Lower leg skin (tissue), 4 donors: ENCODE measurements around the gene ART3. TPM values are rescaled to one million over a fixed set of nuclear protein-coding genes. Genes with fewer than 3 reads are reported as not detected.
"Not testable (repeated sequence)": the region's sequence is repeated elsewhere in the genome, so short reads cannot be mapped to it uniquely, and the experiment has no call there.

Experiments
- DNase-seq, 2 donors: peaks; one replicate each; pipeline ENCODE4 v3.0.0-alpha.2; 2019; ENCODE audit warnings: low spot score in 2 of 2
- H3K4me3 ChIP-seq: fragments of 200-600 bp; sonication (generic); 2 replicates; pipeline ENCODE4 v1.5.1; 2017; ENCODE audit warnings: mild to moderate bottlenecking, low read depth; ENCODE audit not compliant: poor library complexity, severe bottlenecking
- POLR2A ChIP-seq, 2 donors: fragments of 450-650 bp; IDR thresholded peaks; one replicate each; pipeline ENCODE4 v1.6.1; 2016 to 2017; ENCODE audit warnings: antibody characterized with exemption in 2 of 2, mild to moderate bottlenecking in 1 of 2, moderate library complexity in 1 of 2
- WGBS, 2 donors: methylation state at CpG; one replicate each; pipeline ENCODE4 v1.1.5; 2018; 5-methylcytosine and 5-hydroxymethylcytosine counted together
- intact Hi-C: fragments of 100-400 bp; cut with DNase I; formaldehyde crosslinking; loops from one replicate; pipeline ENCODE4 v1.15.0; 2023; ENCODE audit warnings: low total_unique reads
- total RNA-seq, 4 donors: library from RNA; depleted of rRNA; stranded (reverse); fragments of >200 nt; gene quantifications; one replicate each; pipeline ENCODE4 v1.1.0, GENCODE V29; 2016
- TF ChIP-seq, protein P1 (sequence below), 3 donors: fragments of 450-650 bp; IDR thresholded peaks; one replicate each; pipeline ENCODE4 v1.5.1; 2016; ENCODE audit warnings: antibody characterized with exemption in 3 of 3, mild to moderate bottlenecking in 3 of 3, moderate library complexity in 2 of 3

The ART3 gene
- total RNA-seq, 4 donors from 2014 or later, result 0.34 to 1.3 (median 0.81) TPM; not detected in 1

DNA sequence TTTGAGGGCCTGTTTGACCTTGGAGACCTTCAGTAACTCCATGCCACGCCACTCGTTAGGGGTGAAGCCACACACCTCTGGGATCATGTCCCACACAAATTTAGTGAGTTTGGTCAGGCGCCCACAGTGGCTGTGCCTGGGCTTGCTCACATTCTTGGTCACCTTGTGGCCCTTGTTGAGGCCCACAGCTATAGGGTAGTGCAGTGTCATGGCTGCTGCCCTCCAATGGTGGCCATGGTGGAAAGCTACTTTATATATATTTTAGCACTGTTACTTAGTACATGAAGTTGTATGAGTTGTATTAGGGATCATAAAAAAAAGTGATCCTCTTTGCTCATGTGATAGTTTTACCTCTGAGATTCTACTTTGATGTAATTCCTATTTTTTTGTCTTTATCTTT is 37.7 kb upstream of the ART3 start:
- no peak for DNase-seq
- WGBS, 2 donors, result 80 to 83% methylated on average over 3 of the region's 3 CpGs
- intact Hi-C loops, result no loop called here
- no peak overlapping the region for H3K4me3 ChIP-seq
- no peak for TF ChIP-seq POLR2A (IDR thresholded peaks at IDR 0.05)
- TF ChIP-seq, protein P1, sequence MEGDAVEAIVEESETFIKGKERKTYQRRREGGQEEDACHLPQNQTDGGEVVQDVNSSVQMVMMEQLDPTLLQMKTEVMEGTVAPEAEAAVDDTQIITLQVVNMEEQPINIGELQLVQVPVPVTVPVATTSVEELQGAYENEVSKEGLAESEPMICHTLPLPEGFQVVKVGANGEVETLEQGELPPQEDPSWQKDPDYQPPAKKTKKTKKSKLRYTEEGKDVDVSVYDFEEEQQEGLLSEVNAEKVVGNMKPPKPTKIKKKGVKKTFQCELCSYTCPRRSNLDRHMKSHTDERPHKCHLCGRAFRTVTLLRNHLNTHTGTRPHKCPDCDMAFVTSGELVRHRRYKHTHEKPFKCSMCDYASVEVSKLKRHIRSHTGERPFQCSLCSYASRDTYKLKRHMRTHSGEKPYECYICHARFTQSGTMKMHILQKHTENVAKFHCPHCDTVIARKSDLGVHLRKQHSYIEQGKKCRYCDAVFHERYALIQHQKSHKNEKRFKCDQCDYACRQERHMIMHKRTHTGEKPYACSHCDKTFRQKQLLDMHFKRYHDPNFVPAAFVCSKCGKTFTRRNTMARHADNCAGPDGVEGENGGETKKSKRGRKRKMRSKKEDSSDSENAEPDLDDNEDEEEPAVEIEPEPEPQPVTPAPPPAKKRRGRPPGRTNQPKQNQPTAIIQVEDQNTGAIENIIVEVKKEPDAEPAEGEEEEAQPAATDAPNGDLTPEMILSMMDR (IDR thresholded peaks at IDR 0.05), result no peak

DNA sequence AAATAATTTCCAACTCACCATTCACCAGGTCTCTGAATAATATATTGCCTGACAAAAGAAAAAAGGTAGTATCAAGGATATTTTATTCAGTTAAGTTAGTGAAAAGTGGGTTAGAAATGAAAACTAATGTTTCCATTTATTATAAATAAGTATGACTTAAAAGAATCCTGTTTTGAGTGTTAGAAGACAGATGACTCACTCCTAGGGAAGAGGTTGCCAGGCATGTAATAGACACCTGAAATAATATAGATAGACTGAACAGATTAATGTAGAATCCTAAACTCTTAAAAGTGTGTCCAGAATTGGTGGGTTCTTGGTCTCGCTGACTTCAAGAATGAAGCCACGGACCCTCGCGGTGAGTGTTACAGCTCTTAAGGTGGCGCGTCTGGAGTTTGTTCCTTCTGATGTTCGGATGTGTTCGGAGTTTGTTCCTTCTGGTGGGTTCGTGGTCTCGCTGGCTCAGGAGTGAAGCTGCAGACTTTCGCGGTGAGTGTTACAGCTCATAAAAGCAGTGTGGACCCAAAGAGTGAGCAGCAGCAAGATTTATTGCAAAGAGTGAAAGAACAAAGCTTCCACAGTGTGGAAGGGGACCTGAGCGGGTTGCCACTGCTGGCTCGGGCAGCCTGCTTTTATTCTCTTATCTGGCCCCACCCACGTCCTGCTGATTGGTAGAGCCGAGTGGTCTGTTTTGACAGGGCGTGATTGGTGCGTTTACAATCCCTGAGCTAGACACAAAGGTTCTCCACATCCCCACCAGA is 32.1 kb upstream of the ART3 start:
- DNase-seq, intact Hi-C loops, H3K4me3 ChIP-seq: not testable (repeated sequence)
- WGBS, 2 donors, result 75 to 94% methylated on average over 17 to 18 of the region's 18 CpGs

DNA sequence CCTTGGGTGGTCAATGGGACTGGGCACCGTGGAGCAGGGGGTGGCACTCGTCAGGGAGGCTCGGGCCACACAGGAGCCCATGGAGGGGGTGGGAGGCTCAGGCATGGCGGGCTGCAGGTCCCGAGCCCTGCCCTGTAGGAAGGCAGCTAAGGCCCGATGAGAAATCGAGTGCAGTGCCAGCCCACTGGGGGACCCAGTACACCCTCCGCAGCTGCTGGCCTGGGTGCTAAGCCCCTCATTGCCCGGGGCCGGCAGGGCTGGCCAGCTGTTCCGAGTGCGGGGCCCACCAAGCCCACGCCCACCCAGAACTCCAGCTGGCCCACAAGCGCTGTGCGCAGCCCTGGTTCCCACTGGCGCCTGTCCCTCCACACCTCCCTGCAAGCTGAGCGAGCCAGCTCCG is 31.2 kb upstream of the ART3 start:
- WGBS, 2 donors, result 90 to 99% methylated on average over 6 to 12 of the region's 18 CpGs
- DNase-seq, H3K4me3 ChIP-seq, intact Hi-C loops: not testable (repeated sequence)

DNA sequence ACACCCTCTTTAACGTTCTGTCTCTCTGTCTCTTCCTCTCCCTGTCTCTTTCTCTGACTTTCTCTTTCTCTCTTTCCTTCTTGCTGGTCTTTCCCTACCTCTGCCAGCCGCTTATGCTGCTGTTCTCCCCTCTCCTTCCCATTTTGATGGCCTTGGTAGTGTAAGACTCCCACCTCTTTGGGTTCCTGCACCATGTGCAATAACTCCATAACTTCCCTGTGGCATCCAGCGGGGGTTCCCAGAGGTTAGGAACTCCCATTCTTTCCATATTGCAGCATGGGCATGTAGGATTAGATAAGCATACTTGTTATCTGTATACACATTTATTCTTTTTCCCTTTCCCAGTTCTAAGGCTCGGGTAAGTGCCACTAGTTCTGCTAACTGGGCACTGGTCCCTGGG is 29.8 kb upstream of the ART3 start:
- WGBS, 2 donors, result 87 to 91% methylated on average over 4 of the region's 4 CpGs
- DNase-seq, intact Hi-C loops, H3K4me3 ChIP-seq: not testable (repeated sequence)

DNA sequence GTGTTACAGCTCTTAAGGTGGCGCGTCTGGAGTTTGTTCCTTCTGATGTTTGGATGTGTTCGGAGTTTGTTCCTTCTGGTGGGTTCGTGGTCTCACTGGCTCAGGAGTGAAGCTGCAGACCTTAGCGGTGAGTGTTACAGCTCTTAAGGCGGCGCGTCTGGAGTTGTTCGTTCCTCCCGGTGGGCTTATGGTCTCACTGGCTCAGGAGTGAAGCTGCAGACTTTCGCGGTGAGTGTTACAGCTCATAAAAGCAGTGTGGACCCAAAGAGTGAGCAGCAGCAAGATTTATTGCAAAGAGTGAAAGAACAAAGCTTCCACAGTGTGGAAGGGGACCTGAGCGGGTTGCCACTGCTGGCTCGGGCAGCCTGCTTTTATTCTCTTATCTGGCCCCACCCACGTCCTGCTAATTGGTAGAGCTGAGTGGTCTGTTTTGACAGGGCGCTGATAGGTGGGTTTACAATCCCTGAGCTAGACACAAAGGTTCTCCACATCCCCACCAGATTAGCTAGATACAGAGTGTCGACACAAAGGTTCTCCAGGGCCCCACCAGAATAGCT is 24.6 kb upstream of the ART3 start:
- DNase-seq, intact Hi-C loops, H3K4me3 ChIP-seq: not testable (repeated sequence)
- WGBS, 2 donors, result 73 to 83% methylated on average over 17 of the region's 17 CpGs

DNA sequence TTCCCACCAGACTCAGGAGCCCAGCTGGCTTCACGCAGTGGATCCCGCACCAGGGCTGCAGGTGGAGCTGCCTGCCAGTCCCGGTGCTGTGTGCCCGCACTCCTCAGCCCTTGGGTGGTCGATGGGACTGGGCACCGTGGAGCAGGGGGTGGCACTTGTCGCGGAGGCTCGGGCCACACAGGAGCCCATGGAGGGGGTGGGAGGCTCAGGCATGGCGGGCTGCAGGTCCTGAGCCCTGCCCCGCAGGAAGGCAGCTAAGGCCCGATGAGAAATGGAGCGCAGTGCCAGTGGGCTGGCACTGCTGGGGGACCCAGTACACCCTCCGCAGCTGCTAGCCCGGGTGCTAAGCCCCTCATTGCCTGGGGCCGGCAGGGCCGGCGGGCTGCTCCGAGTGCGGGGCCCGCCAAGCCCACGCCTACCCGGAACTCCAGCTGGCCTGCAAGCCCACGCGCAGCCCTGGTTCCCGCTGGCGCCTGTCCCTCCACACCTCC is 23.9 kb upstream of the ART3 start:
- DNase-seq, intact Hi-C loops, H3K4me3 ChIP-seq: not testable (repeated sequence)
- 86 to 88% methylated on average over 15 to 20 of the region's 27 CpGs for WGBS, 2 donors

DNA sequence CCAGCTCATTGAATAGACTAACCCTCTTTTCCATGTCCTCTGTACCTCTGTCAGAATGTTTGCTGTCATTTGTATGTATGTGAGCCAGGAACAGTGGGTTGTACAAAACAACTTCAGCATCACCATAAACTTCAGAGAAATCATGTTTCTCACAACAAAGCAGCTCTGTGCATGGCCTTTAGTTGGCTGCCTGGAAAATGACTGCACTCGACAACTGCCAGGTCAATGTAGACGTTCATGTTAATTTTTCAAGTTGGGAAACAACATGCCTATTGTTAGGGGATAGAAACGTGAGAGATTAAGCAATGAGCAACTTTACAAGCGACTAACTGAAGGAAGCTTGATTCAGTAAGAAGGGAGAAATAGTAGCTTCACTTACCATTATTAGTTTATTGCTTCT is 20.8 kb upstream of the ART3 start:
- intact Hi-C loops, result no loop called here
- no peak overlapping the region for H3K4me3 ChIP-seq
- TF ChIP-seq, protein P1 (IDR thresholded peaks at IDR 0.05), result no peak
- TF ChIP-seq POLR2A (IDR thresholded peaks at IDR 0.05), result no peak
- no peak for DNase-seq
- WGBS, 2 donors, result 27 to 37% methylated on average over 4 of the region's 4 CpGs

DNA sequence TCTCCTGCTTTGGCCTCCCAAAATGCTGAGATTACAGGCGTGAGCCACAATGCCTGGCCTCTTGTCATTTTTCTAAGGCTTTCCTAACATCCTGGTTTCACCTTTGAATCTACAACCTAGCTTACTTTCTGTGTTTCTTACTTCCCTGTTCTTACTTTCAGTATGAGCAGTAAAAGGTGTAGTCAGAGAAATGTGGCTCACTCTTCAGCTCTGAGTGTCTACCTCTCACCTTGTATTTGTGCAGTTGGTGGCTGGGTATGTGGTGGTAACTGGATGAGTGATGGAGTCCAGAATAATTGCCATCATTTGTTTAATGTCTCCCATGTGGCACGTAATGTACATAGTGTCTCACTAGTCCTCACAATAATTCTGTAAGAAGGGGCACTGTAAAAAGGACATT is 19.5 kb upstream of the ART3 start:
- DNase-seq, result no peak
- TF ChIP-seq, protein P1 (IDR thresholded peaks at IDR 0.05), result no peak
- no peak for TF ChIP-seq POLR2A (IDR thresholded peaks at IDR 0.05)
- H3K4me3 ChIP-seq, result no peak overlapping the region
- intact Hi-C loops, result no loop called here
- WGBS, 2 donors, result 73 to 81% methylated on average over 2 of the region's 2 CpGs
